Stomach (tissue), 9 donors: ENCODE data around the gene FBXL4. TPM values are rescaled to one million over a fixed set of nuclear protein-coding genes. Genes with fewer than 3 reads are reported as not detected.

ENCODE experiments used
- DNase-seq, 2 donors: peaks; one replicate each; pipeline versions ENCODE4 v3.0.0 to v3.0.0-alpha.2; 2013 to 2019
- H3K27ac ChIP-seq, 5 donors: fragments of 200-600 bp in 4 of 5; sonication (generic) in 4 of 5; one replicate each; pipeline ENCODE4 v1.5.1; 2013 to 2019; ENCODE audit warnings: mild to moderate bottlenecking in 1 of 5, moderate library complexity in 1 of 5
- H3K27me3 ChIP-seq, 3 donors: fragments of 200-600 bp; sonication (generic); one replicate each; pipeline ENCODE4 v1.5.1; 2017 to 2019; ENCODE audit warnings: mixed run types in 1 of 3
- H3K36me3 ChIP-seq, 4 donors: fragments of 200-600 bp; sonication (generic); 1 replicate in 3 of 4; 2 replicates in 1 of 4; pipeline ENCODE4 v1.5.1; 2016 to 2019
- H3K4me1 ChIP-seq, 4 donors: fragments of 200-600 bp; sonication (generic); one replicate each; pipeline ENCODE4 v1.5.1; 2016 to 2019
- H3K4me3 ChIP-seq, 4 donors: fragments of 200-600 bp; sonication (generic) in 3 of 4; one replicate each; pipeline ENCODE4 v1.5.1; 2016 to 2019; ENCODE audit warnings: mild to moderate bottlenecking in 1 of 4
- H3K9me3 ChIP-seq, 4 donors: fragments of 200-600 bp; sonication (generic); one replicate each; pipeline ENCODE4 v1.5.1; 2016 to 2019
- EP300 ChIP-seq: sonication (generic); formaldehyde crosslinking; IDR thresholded peaks from one replicate; pipeline ENCODE4 v1.6.1; 2017; ENCODE audit warnings: antibody characterized with exemption
- POLR2A ChIP-seq, 4 donors: fragments of 450-650 bp; IDR thresholded peaks; one replicate each; pipeline ENCODE4 v1.6.1; 2016; ENCODE audit warnings: antibody characterized with exemption in 4 of 4, control low read depth in 2 of 4, mild to moderate bottlenecking in 1 of 4, moderate library complexity in 1 of 4
- POLR2AphosphoS5 ChIP-seq, 3 donors: sonication (generic); formaldehyde crosslinking; IDR thresholded peaks; one replicate each; pipeline ENCODE4 v1.6.1; 2016; ENCODE audit warnings: antibody characterized with exemption in 3 of 3
- WGBS, 5 donors: extraction: QIAGEN DNeasy Blood & Tissue Kit in 3 of 5; methylation state at CpG; one replicate each; pipeline versions ENCODE4 v1.1.5 to v1.1.7; 2013 to 2018; 5-methylcytosine and 5-hydroxymethylcytosine counted together
- intact Hi-C: fragments of 100-400 bp; cut with DNase I; formaldehyde crosslinking; loops from one replicate; pipeline ENCODE4 v1.15.1; 2023; ENCODE audit warnings: low total_unique reads
- polyA plus RNA-seq, 3 donors: library from polyadenylated mRNA; stranded (reverse); fragments of 200-250 nt; gene quantifications; one replicate each; pipeline ENCODE4 v1.2.3, GENCODE V29; 2013
- total RNA-seq, 5 donors: library from RNA; depleted of rRNA; stranded (reverse); fragments of >200 nt; gene quantifications; one replicate each; pipeline versions ENCODE4 v1.1.0 to v1.2.3, GENCODE V29; 2014 to 2016
- TF ChIP-seq, protein P1 (sequence below), 7 experiments: fragments of 450-650 bp in 4 of 7; fragments of 200-600 bp in 3 of 7; sonication (generic) in 3 of 7; IDR thresholded peaks; one replicate each; pipeline ENCODE4 v1.5.1; 2016 to 2019; ENCODE audit warnings: antibody characterized with exemption in 7 of 7, control low read depth in 2 of 7, mild to moderate bottlenecking in 1 of 7
- donor health status: healthy with polysubstance abuse.
- donor health status: Bipolar disorder and iron deficiency.
- donor health status: healthy.

Gene FBXL4
- total and polyA plus RNA-seq, 8 donors = 2.6 to 37.1 (median 7.6) TPM

DNA sequence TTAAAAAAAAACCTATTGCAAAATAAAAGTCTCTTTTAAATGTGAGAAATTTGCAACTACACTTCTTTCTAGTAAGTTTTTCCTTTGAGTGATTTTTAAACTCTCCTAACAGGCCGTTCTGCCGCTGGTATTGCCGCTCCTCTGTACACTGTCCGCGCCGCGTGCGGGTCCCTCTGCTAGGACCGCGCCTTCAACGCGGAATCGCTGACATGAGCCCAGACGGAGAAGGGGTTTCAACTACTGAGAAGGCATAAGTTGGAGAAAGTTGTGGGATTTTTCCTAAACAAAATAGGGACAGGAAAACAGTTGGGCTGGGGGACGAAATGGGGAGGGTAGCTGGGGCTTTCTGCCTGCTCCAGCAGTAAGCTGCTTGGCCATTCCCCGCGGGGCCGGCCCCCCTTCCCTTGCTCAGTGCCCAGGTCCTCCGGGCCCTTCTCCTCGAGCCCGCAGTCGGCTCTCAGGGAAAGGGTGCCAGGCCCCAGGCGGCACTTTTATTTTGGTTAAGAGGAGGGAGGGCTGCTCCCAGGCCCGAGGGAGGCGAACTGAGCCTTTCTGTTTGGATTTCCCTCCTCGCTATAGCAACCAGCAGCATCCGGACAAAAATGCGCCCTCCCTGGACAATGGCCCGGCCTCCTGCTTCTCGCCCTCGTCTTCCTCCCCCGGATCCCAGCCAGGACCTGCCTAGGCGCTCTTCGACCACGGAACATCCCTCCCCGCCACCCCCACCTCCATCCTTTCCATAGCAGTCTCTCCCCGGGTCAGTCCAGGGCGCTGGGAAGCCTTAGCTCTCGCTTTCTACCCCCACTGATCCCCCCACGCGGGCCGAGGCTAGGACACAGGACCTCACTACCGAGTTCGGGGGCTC is 120.2 kb downstream of the FBXL4 start:
- TF ChIP-seq POLR2A (IDR thresholded peaks at IDR 0.05) (no peak), EP300 (no peak), POLR2AphosphoS5 (IDR thresholded peaks at IDR 0.05) (no peak)
- TF ChIP-seq, protein P1, sequence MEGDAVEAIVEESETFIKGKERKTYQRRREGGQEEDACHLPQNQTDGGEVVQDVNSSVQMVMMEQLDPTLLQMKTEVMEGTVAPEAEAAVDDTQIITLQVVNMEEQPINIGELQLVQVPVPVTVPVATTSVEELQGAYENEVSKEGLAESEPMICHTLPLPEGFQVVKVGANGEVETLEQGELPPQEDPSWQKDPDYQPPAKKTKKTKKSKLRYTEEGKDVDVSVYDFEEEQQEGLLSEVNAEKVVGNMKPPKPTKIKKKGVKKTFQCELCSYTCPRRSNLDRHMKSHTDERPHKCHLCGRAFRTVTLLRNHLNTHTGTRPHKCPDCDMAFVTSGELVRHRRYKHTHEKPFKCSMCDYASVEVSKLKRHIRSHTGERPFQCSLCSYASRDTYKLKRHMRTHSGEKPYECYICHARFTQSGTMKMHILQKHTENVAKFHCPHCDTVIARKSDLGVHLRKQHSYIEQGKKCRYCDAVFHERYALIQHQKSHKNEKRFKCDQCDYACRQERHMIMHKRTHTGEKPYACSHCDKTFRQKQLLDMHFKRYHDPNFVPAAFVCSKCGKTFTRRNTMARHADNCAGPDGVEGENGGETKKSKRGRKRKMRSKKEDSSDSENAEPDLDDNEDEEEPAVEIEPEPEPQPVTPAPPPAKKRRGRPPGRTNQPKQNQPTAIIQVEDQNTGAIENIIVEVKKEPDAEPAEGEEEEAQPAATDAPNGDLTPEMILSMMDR (IDR thresholded peaks at IDR 0.05) = no peak
- peak overlapping the region in 1 of 4 donors; percentile 11 for H3K4me3 ChIP-seq
- intact Hi-C loops = no loop called here
- peaks cover 49 to 100% (median 97%) of the 10 kb centered on the region in 3 donors for H3K27me3 ChIP-seq
- H3K36me3 ChIP-seq = no peaks in the 10 kb centered on the region
- no peak for DNase-seq
- 5 to 10% (median 6%) methylated on average over 36 to 44 of the region's 44 CpGs for WGBS, 5 donors
- no peak overlapping the region for H3K27ac ChIP-seq
- H3K9me3 ChIP-seq = no peaks in the 10 kb centered on the region
- peaks cover 35 to 56% (median 42%) of the 10 kb centered on the region in 4 donors for H3K4me1 ChIP-seq

DNA sequence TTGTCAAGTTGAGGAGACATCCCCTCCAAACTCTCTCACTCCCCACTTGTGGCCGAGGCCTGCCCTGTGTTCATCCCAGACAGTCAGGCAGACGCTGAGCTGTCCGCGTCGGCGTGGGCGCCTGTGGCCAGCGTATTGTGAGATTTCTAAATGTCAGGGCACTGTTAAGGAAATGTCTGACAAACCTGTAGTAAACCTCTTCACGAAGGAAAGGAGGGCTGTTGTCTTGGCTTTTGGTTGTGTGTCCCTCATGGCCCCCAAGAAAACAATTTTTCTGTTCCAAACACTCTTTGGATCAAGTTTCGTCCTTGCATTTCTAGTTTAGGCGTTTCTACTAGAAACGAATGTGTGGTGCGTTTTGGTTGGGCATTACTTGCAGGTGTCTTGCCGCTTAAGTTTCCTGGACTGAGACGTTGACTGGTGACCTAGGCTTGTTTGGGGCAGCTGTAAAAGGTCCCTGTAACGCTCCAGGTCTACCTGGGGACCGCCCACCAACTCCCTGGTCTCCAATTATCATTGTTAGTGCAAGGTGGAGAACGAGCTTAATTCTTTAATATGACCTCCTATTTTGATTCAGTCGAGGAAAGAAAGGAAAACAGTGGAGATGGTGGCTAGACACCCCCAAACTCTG is 122.0 kb downstream of the FBXL4 start:
- H3K4me3 ChIP-seq = no peak overlapping the region
- no peaks in the 10 kb centered on the region for H3K9me3 ChIP-seq
- 3 to 11% (median 6%) methylated on average over 19 of the region's 19 CpGs for WGBS, 5 donors
- H3K4me1 ChIP-seq = peaks cover 19 to 39% (median 24%) of the 10 kb centered on the region in 4 donors
- TF ChIP-seq POLR2AphosphoS5 (IDR thresholded peaks at IDR 0.05) = no peak
- no peak for TF ChIP-seq POLR2A (IDR thresholded peaks at IDR 0.05)
- TF ChIP-seq, protein P1 (IDR thresholded peaks at IDR 0.05) = no peak
- no peak for TF ChIP-seq EP300
- H3K27me3 ChIP-seq = peaks cover 32 to 100% (median 91%) of the 10 kb centered on the region in 3 donors
- DNase-seq = no peak
- H3K36me3 ChIP-seq = no peaks in the 10 kb centered on the region
- no peak overlapping the region for H3K27ac ChIP-seq
- intact Hi-C loops = no loop called here

DNA sequence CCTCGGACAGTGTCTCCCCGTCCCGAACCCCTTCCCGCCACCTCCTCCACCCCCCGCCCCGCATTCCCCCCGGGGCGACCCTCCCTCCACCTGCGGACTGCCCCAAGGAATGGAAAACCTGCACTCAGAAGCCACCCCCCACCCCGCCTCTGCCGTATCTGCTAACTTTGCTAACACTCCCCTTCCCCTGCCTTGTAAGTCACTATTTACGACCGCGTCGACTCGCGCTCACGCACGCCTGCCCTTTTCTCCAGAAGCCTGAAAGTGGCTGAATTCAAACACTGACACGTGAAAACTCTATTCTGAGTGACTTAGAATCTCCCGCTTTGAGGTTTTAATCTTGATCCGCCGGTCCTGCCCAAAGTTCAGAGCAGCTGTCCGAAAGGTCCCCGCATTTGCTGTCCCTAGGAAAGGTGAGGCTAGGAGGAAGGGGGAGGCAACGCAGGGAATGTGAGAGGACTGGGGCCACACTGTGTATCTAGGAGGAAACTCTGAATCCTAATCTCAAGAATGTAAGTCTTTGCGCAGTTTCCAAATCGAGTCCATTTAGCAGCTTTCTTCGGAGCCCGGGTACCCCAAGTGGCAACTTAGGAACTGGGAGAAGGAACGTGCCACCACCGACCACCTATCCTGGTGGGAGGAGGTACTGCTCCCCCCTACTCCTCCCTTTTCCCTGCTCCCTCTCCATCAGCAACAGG is 122.7 kb downstream of the FBXL4 start:
- Histone ChIP-seq H3K4me3 (peak overlapping the region in 1 of 4 donors; percentile 11), H3K4me1 (peaks cover 19 to 39% (median 24%) of the 10 kb centered on the region in 4 donors), H3K36me3 (no peaks in the 10 kb centered on the region), H3K27me3 (peaks cover 32 to 97% (median 84%) of the 10 kb centered on the region in 3 donors), H3K9me3 (no peaks in the 10 kb centered on the region), H3K27ac (no peak overlapping the region)
- 4 to 6% (median 5%) methylated on average over 25 to 32 of the region's 32 CpGs for WGBS, 5 donors
- TF ChIP-seq POLR2AphosphoS5 (IDR thresholded peaks at IDR 0.05) (no peak), EP300 (no peak), POLR2A (IDR thresholded peaks at IDR 0.05) (no peak)
- TF ChIP-seq, protein P1 (IDR thresholded peaks at IDR 0.05) = no peak
- DNase-seq = no peak
- intact Hi-C loops = no loop called here
